ENCODE data around the gene TMEM178A. TPM values are rescaled to one million over a fixed set of nuclear protein-coding genes. Genes with fewer than 3 reads are reported as not detected.

The TMEM178A gene
- total and polyA plus RNA-seq, 2 of the 4 experiments (the other 2 are of a cell fraction) = 0.18 to 1.8 TPM

- BruUV-seq (replicated peaks) = no TSS peak
- Histone ChIP-seq H3K27ac (ENCODE audit: insufficient read depth, low read length) (no peak overlapping the region), H2BK5ac (ENCODE audit: low read depth, low read length, poor library complexity, severe bottlenecking) (no peak overlapping the region), H3K14ac (replicated peaks; ENCODE audit: low read depth, low read length) (no peak overlapping the region), H3K27me3 (ENCODE audit: control insufficient read depth, insufficient read depth, low read length) (no peaks in the 10 kb centered on the region), H2BK15ac (ENCODE audit: low read depth, low read length) (no peak overlapping the region), H2AK9ac (replicated peaks; ENCODE audit: low read depth, low read length, poor library complexity) (no peak overlapping the region), H3K9ac (ENCODE audit: low read depth, low read length) (no peak overlapping the region), H3K36me3 (ENCODE audit: control insufficient read depth, insufficient read depth, low read length) (no peaks in the 10 kb centered on the region), H3K4me1 (ENCODE audit: control insufficient read depth, insufficient read depth, low read length) (no peaks in the 10 kb centered on the region), H2AFZ (replicated peaks; ENCODE audit: low read length, poor library complexity) (no peak overlapping the region), H3K23ac (ENCODE audit: low read depth, low read length) (no peak overlapping the region), H3K9me3 (ENCODE audit: control insufficient read depth, insufficient read depth, low read length) (no peaks in the 10 kb centered on the region), H3K56ac (ENCODE audit: extremely low read depth, insufficient read depth, low read length) (no peak overlapping the region), H3K4me3 (ENCODE audit: insufficient read depth, low read depth, low read length) (no peak overlapping the region), H2BK120ac (ENCODE audit: low read depth, low read length) (no peak overlapping the region), H2AK5ac (ENCODE audit: low read depth, low read length) (no peak overlapping the region), H2BK20ac (ENCODE audit: low read depth, low read length) (no peak overlapping the region), H3K4me2 (ENCODE audit: low read depth, low read length) (no peak overlapping the region), H3K18ac (ENCODE audit: low read depth, low read length) (no peak overlapping the region), H4K91ac (ENCODE audit: insufficient read depth, low read depth, low read length) (no peak overlapping the region), H3K9me1 (ENCODE audit: insufficient read depth, low read length) (no peaks in the 10 kb centered on the region), H3K79me1 (ENCODE audit: low read depth in 1 of 2, low read length in 2 of 2) (no peaks in the 10 kb centered on the region), H4K5ac (ENCODE audit: low read depth, low read length) (no peak overlapping the region), H4K8ac (ENCODE audit: low read depth in 2 of 2, low read length in 2 of 2) (no peak overlapping the region), H3K4ac (ENCODE audit: low read depth, low read length) (no peak overlapping the region), H4K20me1 (ENCODE audit: insufficient read depth, low read length) (no peaks in the 10 kb centered on the region)
- ChIA-PET POLR2A (ENCODE audit: unreplicated experiment) (no interaction called here), CTCF (no interaction called here)
- no peak for DNase-seq
- intact Hi-C loops (cut with micrococcal nuclease) (no loop called here), in situ Hi-C loops (cut with MboI; ENCODE audit: low sequenced_read_pairs) (no loop called here), dilution Hi-C loops (cut with HindIII; ENCODE audit: low sequenced_read_pairs, unreplicated experiment) (no loop called here)
- no peak for ATAC-seq (ENCODE audit: low read depth)
- TF ChIP-seq MAFK (IDR thresholded peaks at IDR 0.05; ENCODE audit: low read depth, low read length) = peak; percentile 81
- no peak for TF ChIP-seq MAZ (IDR thresholded peaks at IDR 0.05; ENCODE audit: borderline replicate concordance, low read depth, low read length)
- no peak for TF ChIP-seq CTCF (conservative IDR thresholded peaks at IDR 0.05; ENCODE audit: low read depth, low read length)
- TF ChIP-seq FOS (IDR thresholded peaks at IDR 0.05; ENCODE audit: low read depth, low read length) = no peak
- TF ChIP-seq BHLHE40 (IDR thresholded peaks at IDR 0.05; ENCODE audit: low read depth, low read length) = no peak
- TF ChIP-seq RFX5 (IDR thresholded peaks at IDR 0.05; ENCODE audit: low read depth, low read length) = no peak
- no peak for TF ChIP-seq SMC3 (IDR thresholded peaks at IDR 0.05; ENCODE audit: low read depth, low read length)
- no peak for TF ChIP-seq RAD21 (IDR thresholded peaks at IDR 0.05; ENCODE audit: low read length)
- WGBS, 2 experiments (ENCODE audit: extremely low coverage in 2 of 2, insufficient read length in 1 of 2) = 94% methylated on average over 7 of the region's 9 CpGs; no CpG with 5 or more reads in 1 of the 2 experiments
Observed at GRCh38 chr2:39708003-39708402, 42.3 kb downstream of the TMEM178A start.

Measured in IMR-90 (cell line).